ENCODE data around the gene L1TD1. TPM values are rescaled to one million over a fixed set of nuclear protein-coding genes. Genes with fewer than 3 reads are reported as not detected.
"Not testable (repeated sequence)": the region's sequence is repeated elsewhere in the genome, so short reads cannot be mapped to it uniquely, and the experiment has no call there.

The L1TD1 gene
- polyA plus RNA-seq, 6 donors from 2014 or later: not detected

DNA sequence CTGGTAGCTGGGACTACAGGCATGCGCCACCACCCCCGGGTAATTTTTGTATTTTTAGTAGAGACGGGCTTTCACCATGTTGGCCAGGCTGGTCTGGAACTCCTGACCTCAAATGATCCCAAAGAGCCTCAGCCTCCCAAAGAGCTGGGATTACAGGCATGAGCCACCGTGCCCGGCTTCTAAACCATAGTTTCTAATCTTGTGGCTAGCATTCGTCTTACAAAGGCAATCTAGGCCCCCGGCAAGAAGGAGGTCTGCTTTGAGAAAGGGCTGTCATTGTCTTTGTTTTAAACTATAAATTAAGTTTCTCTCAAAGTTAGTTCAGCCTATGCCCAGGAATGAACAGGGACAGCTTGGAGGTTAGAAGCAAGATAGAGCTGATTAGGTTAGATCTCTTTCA, 10.3 kb upstream of the L1TD1 start:
- Mint-ChIP-seq H3K27ac (no peak overlapping the region), H3K4me3 (no peak overlapping the region), H3K9me3 (peaks cover 0 to 4% (median 0%) of the 10 kb centered on the region in 7 donors), H3K4me1 (no peaks in the 10 kb centered on the region), H3K27me3 (peaks cover 0 to 8% (median 0%) of the 10 kb centered on the region in 3 donors), H3K36me3 (no peaks in the 10 kb centered on the region)
- ATAC-seq (ENCODE audit: low read depth in 2 of 2) (no peak), DNase-seq (no peak)

GRCh38 chr1:62185233-62185632, 9.4 kb upstream of the L1TD1 start:
- not testable (repeated sequence) for H3K27ac Mint-ChIP-seq; DNase-seq; H3K4me3 Mint-ChIP-seq; H3K4me1 Mint-ChIP-seq; H3K36me3 Mint-ChIP-seq; H3K27me3 Mint-ChIP-seq; H3K9me3 Mint-ChIP-seq; ATAC-seq (ENCODE audit: low read depth in 2 of 2)

DNA sequence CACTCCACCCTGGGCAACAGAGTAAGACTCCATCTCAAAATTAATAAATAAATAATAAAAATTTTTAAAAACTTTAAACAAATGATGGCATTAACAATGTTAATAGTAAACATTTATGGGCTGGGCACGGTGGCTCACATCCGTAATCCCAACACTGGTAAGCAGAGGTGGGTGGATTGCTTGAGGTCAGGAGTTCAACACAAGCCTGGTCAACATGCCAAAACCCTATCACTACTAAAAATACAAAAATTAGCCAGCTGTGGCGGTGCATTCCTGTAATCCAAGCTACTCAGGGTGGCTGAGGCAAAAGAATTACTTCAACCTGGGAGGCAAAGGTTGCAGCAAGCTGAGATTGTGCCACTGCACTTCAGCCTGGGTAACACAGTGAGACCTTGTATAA, 9.0 kb upstream of the L1TD1 start:
- no peak for ATAC-seq (ENCODE audit: low read depth in 2 of 2)
- Mint-ChIP-seq H3K9me3 (peaks cover 0 to 4% (median 0%) of the 10 kb centered on the region in 7 donors), H3K27me3 (peaks cover 0 to 8% (median 0%) of the 10 kb centered on the region in 3 donors)

GRCh38 chr1:62187548-62187947, 7.1 kb upstream of the L1TD1 start:
- no peak for ATAC-seq (ENCODE audit: low read depth in 2 of 2)
- no peak for DNase-seq
- Mint-ChIP-seq H3K27ac (no peak overlapping the region), H3K9me3 (peaks cover 0 to 4% (median 0%) of the 10 kb centered on the region in 7 donors), H3K4me3 (no peak overlapping the region), H3K36me3 (no peaks in the 10 kb centered on the region), H3K4me1 (no peaks in the 10 kb centered on the region), H3K27me3 (peaks cover under 1 to 6% (median 5%) of the 10 kb centered on the region in 3 donors)

More for the DNA sequence above, 9.0 kb upstream of the L1TD1 start:
- no peak for DNase-seq
- no peak overlapping the region for H3K27ac Mint-ChIP-seq
- H3K4me1 Mint-ChIP-seq: no peaks in the 10 kb centered on the region
- no peaks in the 10 kb centered on the region for H3K36me3 Mint-ChIP-seq
- H3K4me3 Mint-ChIP-seq: no peak overlapping the region

GRCh38 chr1:62188111-62188510, 6.5 kb upstream of the L1TD1 start:
- Mint-ChIP-seq H3K9me3 (peaks cover 0 to 4% (median 0%) of the 10 kb centered on the region in 7 donors), H3K36me3 (no peaks in the 10 kb centered on the region), H3K4me3 (no peak overlapping the region), H3K27me3 (peaks cover 6 to 12% (median 10%) of the 10 kb centered on the region in 3 donors), H3K4me1 (no peaks in the 10 kb centered on the region), H3K27ac (no peak overlapping the region)
- DNase-seq (no peak), ATAC-seq (ENCODE audit: low read depth in 2 of 2) (no peak)

DNA sequence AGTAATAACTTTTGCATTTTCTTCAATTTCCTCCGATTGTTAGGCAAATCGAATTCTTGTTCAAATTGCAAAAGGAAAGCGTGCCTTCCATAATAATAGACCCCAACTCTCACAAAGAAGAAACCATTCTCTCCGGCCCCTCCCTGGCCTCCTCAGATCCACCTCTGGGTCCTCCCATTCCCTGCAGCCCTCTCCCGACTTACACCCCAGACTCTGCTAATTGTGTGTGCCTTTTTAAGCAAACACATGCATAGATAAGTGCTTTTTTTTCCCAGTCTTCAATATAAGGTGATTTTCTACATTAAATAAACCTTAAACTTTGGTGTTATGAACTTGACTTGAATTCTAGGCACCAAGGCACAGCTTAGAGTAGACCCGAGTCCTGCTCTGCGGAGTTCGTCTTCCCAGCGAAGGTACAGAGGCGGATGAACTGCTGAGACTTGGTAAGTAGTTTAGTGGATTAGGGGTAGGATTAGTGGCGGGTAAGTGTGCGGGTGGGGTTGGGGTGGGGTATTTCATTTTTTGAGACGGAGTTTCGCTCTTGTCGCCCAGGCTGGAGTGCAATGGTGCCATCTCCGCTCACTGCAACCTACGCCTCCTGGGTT, 1.5 kb downstream of the L1TD1 start:
- Mint-ChIP-seq H3K36me3 (peaks cover 6 to 8% of the 10 kb centered on the region in 2 donors), H3K9me3 (peaks cover 2 to 16% (median 11%) of the 10 kb centered on the region in 7 donors), H3K27ac (no peak overlapping the region), H3K4me1 (peaks cover 0 to 10% (median 8%) of the 10 kb centered on the region in 3 donors), H3K27me3 (peaks cover 38 to 55% (median 40%) of the 10 kb centered on the region in 3 donors), H3K4me3 (no peak overlapping the region)
- no peak for ATAC-seq (ENCODE audit: low read depth in 2 of 2)
- no peak for DNase-seq

GRCh38 chr1:62198069-62198780, 3.6 kb downstream of the L1TD1 start:
- ATAC-seq (ENCODE audit: low read depth in 2 of 2): no peak
- peaks cover 26 to 47% (median 33%) of the 10 kb centered on the region in 3 donors for H3K27me3 Mint-ChIP-seq
- DNase-seq: no peak
- peaks cover 6 to 8% of the 10 kb centered on the region in 2 donors for H3K36me3 Mint-ChIP-seq
- no peak overlapping the region for H3K27ac Mint-ChIP-seq
- peaks cover 0 to 10% (median 8%) of the 10 kb centered on the region in 3 donors for H3K4me1 Mint-ChIP-seq
- H3K4me3 Mint-ChIP-seq: no peak overlapping the region
- H3K9me3 Mint-ChIP-seq: peaks cover 2 to 16% (median 11%) of the 10 kb centered on the region in 7 donors

- H3K27me3 Mint-ChIP-seq: peaks cover 21 to 42% (median 29%) of the 10 kb centered on the region in 3 donors
- ATAC-seq (ENCODE audit: low read depth in 2 of 2) (no peak), DNase-seq (no peak)
- peak overlapping the region in 1 of 8 donors; percentile 47 for H3K4me3 Mint-ChIP-seq
- peaks cover 2 to 12% (median 11%) of the 10 kb centered on the region in 7 donors for H3K9me3 Mint-ChIP-seq
- no peak overlapping the region for H3K27ac Mint-ChIP-seq
- H3K36me3 Mint-ChIP-seq: peaks cover 6 to 8% of the 10 kb centered on the region in 2 donors
- H3K4me1 Mint-ChIP-seq: peaks cover 0 to 10% (median 5%) of the 10 kb centered on the region in 3 donors
Measured at GRCh38 chr1:62198781-62199125, 4.1 kb downstream of the L1TD1 start.

DNA sequence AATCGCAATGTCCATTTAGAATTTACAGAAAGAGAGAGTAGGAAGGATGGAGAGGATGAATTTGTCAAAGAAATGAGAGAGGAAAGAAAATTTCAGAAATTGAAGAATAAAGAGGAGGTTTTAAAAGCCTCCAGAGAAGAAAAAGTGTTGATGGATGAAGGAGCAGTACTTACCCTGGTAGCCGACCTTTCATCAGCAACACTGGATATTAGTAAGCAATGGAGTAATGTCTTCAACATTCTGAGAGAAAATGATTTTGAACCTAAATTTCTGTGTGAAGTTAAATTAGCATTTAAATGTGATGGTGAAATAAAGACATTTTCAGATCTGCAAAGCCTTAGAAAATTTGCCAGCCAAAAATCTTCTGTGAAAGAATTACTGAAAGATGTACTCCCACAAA, 12.5 kb downstream of the L1TD1 start:
- Mint-ChIP-seq H3K27ac (no peak overlapping the region), H3K4me3 (no peak overlapping the region), H3K36me3 (peaks cover 5 to 11% of the 10 kb centered on the region in 2 donors), H3K27me3 (peaks cover 0 to 9% (median 4%) of the 10 kb centered on the region in 3 donors), H3K9me3 (peaks cover 7 to 30% (median 24%) of the 10 kb centered on the region in 7 donors), H3K4me1 (no peaks in the 10 kb centered on the region)
- no peak for ATAC-seq (ENCODE audit: low read depth in 2 of 2)
- DNase-seq: no peak

DNA sequence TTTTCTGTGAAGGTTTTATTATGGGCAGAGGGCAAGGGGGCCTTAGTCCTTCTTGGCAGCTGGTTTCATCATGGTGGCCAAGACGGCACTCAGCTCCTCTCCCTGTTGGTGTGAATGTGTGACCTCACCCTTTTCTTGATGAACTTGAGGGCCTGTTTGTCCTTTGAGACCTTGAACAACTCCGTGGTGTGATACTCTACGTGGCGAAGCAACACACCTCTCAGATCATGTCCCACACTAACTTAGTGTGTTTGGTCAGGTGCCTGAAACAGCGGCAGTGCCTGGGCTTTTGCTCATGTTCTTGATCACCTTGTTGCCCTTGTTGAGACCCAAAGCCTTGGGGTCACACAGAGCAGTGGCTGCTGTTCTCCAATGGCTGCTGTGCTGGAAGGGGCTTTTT, 13.4 kb downstream of the L1TD1 start:
- Mint-ChIP-seq H3K27me3 (peaks cover 0 to 9% (median 4%) of the 10 kb centered on the region in 3 donors), H3K36me3 (peaks cover 5 to 11% of the 10 kb centered on the region in 2 donors), H3K27ac (no peak overlapping the region), H3K4me1 (no peaks in the 10 kb centered on the region), H3K4me3 (peak overlapping the region in 1 of 8 donors; percentile 11), H3K9me3 (peaks cover 7 to 32% (median 26%) of the 10 kb centered on the region in 7 donors)
- no peak for ATAC-seq (ENCODE audit: low read depth in 2 of 2)
- DNase-seq: no peak

GRCh38 chr1:62208970-62209369, 14.3 kb downstream of the L1TD1 start:
- Mint-ChIP-seq H3K4me1 (no peaks in the 10 kb centered on the region), H3K36me3 (peaks cover 5 to 11% of the 10 kb centered on the region in 2 donors), H3K27me3 (peaks cover 0 to 9% (median 4%) of the 10 kb centered on the region in 3 donors), H3K27ac (no peak overlapping the region), H3K4me3 (no peak overlapping the region), H3K9me3 (peaks cover 7 to 32% (median 28%) of the 10 kb centered on the region in 7 donors)
- DNase-seq: no peak
- ATAC-seq (ENCODE audit: low read depth in 2 of 2): no peak

- Mint-ChIP-seq H3K27ac (no peak overlapping the region), H3K4me1 (no peaks in the 10 kb centered on the region), H3K36me3 (peaks cover 5 to 11% of the 10 kb centered on the region in 2 donors), H3K27me3 (peaks cover 0 to 9% (median 4%) of the 10 kb centered on the region in 3 donors), H3K9me3 (peaks cover 8 to 33% (median 29%) of the 10 kb centered on the region in 7 donors), H3K4me3 (peak overlapping the region in 1 of 8 donors; percentile 1)
- ATAC-seq (ENCODE audit: low read depth in 2 of 2) (no peak), DNase-seq (no peak)
Measured at GRCh38 chr1:62209931-62210595, 15.4 kb downstream of the L1TD1 start.

GRCh38 chr1:62210960-62211359, 16.3 kb downstream of the L1TD1 start:
- H3K27ac Mint-ChIP-seq: no peak overlapping the region
- H3K27me3 Mint-ChIP-seq: peaks cover 0 to 9% (median 4%) of the 10 kb centered on the region in 3 donors
- ATAC-seq (ENCODE audit: low read depth in 2 of 2): no peak
- no peaks in the 10 kb centered on the region for H3K4me1 Mint-ChIP-seq
- no peak overlapping the region for H3K4me3 Mint-ChIP-seq
- no peak for DNase-seq
- H3K36me3 Mint-ChIP-seq: peaks cover 5 to 11% of the 10 kb centered on the region in 2 donors
- peaks cover 8 to 33% (median 29%) of the 10 kb centered on the region in 7 donors for H3K9me3 Mint-ChIP-seq

All from naive B cell (primary cell).